SK-N-MC (cell line): ENCODE data around the gene ZNF474.

Experiments
- EZH2 ChIP-seq: fragments of 200-600 bp; sonication (generic); IDR thresholded peaks from one replicate; pipeline ENCODE4 v1.6.1; 2017; ENCODE audit warnings: antibody characterized with exemption
- POLR2AphosphoS5 ChIP-seq: IDR thresholded peaks from 2 replicates; pipeline ENCODE4 v1.6.1; 2012; ENCODE audit warnings: mild to moderate bottlenecking, low read depth, low read length, borderline replicate concordance

DNA sequence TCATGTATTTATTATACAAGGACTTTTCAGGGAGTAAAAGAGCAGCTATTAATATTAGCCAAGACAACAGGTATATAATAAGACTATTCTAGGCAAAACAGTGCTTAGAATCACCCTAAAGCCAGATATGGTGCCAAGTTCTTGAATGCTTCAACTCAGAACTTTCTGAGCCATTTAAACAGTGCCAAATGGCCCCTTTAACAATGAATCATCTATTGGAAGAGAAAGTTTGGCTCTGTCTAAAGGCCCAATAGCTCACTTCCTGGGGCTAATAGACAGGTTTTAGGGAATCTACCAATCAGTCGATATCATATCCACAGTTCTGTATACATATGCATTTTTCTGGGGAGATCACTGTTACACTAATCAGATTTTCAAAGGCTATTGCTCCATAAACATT, 42.9 kb downstream of the ZNF474 start:
- TF ChIP-seq EZH2: no peak
- no peak for TF ChIP-seq POLR2AphosphoS5
